NCI-H2107 treated with DMSO at 0.1 percent for 48 hours (cell line): Measurements from ENCODE around the gene RBPMS2.
"Not testable (repeated sequence)": the region's sequence is repeated elsewhere in the genome, so short reads cannot be mapped to it uniquely, and the experiment has no call there.

ENCODE experiments used
- DNase-seq: peaks from one replicate; lab custom pipeline; 2025; ENCODE audit not compliant: unreplicated experiment; lab: John Stamatoyannopoulos, UW

The RBPMS2 gene

DNA sequence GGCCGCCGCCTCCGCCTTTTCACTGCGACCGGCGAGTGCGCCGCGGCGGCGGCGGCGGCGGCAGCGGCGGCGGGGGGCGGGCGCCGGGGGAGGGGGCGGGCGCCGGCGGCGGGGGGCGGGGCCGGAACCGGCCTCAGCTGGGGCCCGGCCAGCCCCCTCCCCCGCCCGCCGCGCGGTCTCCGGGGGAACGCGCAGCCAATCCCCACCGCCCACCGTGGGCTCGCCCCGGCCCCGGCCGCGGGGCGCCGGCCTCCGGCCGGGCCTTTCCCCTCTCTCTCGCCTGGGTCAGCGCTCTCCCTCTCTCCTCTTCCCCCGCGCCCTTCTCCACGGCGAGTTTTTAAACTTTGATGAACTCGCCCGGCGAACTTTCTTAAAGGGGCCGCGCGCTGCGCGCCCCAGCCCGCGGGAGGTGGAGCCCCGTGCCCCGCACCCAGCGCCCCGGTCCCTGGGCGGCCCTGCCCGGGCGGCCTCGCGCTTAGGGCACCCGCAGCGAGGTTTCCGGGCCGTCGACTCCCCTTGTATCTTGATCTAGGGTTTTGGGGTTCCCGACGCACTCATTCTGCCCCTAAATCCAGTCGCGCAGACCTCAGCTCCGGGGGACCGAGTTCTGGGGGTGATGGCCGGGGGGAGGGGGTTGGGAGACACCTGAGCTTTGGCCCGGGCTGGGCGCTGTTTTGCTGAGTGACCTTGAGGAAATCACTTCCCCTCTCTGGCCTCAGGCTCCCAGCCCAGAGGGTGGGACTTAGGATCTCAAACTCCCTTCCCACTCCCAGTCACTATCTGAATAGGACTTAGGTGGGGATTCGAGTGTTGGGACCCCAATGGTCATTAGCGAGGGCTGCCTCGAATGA, at the start of gene RBPMS2:
Gene RBPMS2, minus strand, starts transcription at position 39 of the 851 bp plus-strand sequence. CDS start 270 bp downstream, outside the sequence.
- DNase-seq, result no peak

DNA sequence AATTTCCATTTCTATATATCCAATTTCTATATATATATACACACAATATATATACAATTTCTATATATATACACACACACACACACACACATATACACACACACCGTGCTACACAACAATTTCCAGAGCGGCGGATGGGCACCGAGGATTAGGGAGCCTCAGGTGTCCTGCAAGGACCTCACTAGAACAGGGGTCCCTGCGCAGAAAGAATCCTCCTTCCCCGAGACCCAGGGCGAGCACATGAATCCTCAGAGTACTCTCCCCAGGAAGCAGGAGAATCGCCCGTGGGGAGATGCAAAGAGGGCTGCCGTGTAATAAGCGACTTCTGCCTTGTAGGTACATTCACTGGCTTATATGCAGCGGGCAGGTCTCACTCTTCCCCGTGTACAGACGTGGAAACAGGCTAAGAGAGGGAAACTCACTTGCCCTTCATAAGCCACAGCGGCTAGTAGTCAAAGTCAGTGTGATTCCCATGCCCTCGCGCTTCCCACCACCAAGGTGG, 49.6 kb upstream of the RBPMS2 start:
- DNase-seq, result no peak

DNA sequence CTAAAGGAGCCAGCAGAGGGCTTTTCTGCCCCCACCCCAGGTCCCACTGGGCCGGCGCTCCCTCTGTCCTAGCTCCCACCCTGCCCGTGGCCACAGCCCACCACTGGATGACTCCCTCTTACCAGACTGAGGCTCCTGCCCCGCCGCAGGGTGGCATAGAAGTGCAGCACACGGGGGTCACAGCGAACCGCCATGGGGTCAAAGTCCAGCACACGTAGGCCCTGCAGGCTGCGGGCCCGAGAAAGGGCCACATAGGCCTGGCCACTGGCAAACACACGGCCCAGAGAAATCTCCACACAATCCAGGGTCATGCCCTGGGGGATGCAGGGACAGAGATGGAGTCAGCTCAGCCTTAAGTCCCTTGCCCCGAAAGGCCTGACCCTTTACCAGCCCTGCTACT, 41.1 kb upstream of the RBPMS2 start:
- DNase-seq, result no peak

DNA sequence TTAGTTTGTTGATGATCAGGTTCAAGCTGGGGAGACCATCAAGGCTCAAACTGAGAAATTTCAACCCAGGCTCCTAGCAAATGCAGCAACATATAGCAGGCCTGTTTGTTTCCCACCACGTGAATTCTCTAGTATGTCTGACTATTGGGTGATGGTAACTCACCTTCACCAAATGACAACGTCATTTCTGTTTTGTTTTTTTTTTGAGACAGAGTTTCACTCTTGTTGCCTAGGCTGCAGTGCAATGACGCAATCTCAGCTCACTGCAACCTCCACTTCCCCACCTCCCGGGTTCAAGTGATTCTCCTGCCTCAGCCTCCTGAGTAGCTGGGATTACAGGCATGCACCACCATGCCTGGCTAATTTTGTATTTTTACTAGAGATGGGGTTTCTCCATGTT, 39.6 kb upstream of the RBPMS2 start:
- DNase-seq, result not testable (repeated sequence)

DNA sequence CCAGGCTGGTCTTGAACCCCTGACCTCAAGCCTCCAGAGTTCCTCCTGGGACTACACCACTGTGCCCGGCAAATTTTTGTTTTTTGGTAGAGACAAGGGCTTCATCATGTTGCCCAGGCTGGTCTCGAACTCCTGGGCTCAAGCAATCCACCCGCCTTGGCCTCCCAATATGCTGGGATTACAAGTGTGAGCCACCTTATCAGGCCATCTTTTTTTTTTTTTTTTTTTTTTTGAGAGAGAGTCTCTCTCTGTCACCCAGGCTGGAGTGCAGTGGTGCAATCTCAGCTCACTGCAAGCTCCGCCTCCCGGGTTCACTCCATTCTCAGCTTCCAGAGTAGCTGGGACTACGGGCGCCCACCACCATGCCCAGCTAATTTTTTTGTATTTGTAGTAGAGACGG, 38.9 kb upstream of the RBPMS2 start:
- not testable (repeated sequence) for DNase-seq

DNA sequence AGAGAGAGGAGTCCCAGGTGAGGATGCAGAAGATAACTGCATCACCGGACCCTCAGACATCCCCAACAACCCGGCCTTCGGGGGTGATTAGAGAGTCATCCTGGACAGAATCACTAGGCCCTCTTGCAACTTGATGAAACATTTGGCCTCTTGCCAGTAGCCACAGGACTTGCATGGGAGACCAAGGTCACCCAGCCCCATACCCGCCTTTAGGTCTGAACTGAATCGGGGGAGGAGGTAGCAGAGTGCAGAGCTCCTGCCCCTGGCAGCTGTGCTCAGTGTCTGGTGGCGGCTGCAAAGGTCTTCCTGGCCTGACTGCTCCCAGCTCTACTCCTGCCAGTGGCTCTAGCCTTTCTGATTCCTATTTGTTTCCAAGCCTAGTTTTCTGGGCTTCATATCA, 37.7 kb upstream of the RBPMS2 start:
- no peak for DNase-seq

DNA sequence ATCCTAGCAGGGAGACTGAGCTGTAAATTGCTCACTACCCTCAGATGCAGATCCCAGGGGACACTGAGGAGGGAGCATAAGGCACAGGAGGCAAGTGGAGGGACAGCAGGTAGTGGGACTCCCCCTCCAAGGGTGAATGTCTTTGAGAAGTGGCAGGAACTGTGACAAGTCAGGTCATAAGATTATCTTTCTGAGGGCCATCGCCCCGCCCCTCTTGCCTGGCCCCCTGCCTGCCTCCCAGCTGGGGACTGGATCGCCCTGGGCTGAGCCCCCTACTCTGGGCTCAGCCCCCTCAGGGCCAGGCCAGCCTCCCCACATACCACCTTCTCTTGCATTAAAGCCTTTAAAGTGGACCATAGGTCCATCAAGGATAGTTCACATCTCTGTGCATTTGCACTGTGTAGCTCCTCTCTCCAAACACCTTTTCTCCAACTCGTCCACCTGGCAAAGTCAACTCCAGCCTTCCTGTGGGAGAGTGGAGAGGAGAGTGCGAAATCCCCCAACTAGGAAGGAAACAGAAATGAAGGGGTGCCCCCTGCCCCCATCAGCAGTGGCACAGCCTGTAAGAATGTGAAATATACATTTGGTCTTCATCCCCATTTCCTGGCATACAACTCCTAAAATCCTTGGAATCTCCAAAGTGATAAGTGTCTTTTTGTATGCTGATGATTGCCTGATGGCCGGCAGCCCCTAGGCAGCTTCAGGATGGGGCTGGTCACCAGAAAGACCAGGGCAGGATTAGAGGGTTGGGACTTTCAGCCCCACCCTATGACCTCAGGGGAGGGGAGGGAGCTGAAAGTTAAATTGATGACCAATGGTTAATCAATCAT, 35.3 kb upstream of the RBPMS2 start:
- DNase-seq, result no peak

DNA sequence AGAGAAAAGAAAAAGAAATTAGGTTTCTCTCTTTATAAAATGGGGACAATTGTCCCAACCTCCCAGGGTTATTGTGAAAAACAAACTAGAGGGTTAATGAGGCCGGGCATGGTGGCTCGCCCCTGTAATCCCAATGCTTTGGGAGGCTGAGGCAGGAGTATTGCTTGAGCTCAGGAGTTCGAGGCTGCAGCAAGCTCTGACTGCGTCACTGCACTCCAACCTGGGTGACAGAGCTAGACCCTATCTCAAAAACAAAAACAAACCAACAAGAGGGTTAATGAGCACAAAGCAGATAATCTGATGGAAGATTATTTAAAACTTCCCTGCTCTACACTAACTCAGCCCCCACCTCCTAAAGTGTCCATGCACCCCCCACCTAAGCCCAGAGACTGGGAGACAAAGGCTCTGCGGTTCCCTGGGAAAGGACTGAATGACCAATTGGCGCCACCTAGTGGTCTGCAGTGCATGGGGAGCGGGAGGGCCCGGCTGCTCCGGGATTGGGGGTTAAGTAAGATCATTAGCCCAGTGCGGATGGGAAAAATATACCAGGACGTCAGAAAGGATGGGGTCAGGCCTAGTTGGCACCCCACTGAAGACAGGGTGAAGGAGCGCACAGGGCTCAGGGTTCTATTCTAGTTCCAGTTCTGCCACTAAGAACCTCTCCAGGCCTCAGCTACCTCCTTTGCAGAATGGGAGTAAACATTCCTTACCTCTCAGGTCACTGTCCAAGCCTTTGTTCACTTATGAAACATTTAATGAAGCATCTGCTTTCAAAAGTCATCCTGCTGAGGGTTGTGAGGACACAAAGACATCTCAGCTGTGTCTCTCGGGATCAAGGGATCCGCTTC, 34.5 kb upstream of the RBPMS2 start:
- peak; percentile 36 for DNase-seq

DNA sequence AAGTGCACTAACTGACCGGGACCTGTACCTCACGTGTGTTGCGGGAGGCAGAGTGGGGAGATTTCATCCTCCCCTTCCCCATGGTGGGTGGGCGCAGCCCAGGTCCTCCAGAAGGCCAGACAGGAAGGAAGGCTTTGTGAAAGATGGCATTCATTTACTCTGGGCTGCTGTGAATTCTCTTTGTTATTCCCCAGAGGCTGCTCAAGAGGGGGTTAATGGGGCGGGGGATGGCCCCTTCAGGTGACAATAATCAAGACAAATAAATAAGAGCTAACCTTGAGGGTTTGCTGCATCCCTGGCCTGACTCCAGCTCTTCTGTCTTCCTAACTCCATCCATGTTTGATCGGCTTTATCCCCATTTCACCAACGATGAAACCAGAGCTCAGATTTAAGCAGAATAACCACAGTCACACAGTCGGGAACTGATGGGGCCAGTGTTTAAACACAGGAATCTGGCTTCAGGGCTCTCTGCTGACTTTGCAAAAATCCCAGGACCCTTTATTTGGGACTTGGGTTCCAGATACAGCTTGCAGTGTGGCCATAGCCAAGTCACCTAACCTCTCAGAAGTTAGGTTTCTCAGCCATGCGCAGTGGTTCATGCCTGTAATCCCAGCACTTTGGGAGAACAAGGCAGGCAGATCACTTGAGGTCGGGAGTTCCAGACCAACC, 33.5 kb upstream of the RBPMS2 start:
- no peak for DNase-seq

DNA sequence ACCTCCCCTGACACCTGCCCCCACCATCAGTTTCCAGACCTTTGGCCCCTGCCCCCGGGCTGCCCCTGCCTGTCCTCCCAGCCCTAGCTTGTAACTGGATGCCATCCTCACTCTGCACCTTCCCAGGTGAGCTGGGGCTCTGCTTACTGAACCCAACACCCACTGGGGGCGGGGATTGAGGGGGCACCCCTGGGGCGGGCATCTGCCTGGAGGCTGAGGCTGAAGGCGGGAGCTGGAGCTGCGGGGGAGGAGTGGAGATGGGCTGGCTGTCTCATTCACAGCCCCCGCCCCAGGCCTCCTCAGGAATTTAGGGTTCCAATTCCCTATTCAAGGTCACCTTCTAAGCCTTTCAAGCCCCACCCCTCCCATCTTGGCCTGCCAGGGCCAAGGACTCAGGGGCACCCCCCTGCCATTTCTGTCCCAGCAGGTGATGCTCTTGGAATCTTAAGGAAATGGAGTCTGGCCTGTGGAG, 32.4 kb upstream of the RBPMS2 start:
- DNase-seq, result no peak

DNA sequence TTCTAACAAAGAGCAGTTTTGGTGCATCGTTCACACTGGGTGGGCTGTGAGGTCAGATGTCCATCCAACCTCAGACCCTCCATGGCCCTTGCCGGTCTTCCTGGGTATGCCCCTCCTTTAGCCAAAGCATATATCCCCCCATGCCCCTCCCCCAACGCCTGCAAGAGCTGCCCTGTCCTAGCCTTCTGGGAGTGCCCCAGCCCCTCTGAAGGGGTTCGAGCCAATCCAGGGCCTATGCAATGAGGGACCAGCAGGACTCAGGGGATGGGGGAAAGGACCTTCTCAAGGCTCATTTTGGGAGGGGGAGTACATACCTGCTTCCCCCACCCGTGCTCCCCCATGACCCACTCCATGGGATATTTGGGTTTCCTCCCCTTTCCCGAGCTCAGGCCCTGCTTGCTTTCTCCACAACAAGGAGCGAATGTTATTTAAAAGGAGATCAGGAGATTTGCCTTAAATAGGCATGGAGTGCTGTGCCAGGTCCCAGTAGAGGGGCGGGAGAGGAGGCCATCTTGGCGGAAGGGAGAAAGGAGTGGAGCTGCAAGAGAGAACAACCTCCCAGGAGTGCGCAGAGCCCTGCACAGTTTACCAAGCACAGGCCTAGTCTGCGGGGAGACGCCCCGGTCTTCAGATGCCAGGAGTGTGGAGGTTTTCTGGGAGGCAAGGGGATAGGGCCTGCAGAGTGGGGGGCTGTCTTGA, 31.8 kb upstream of the RBPMS2 start:
- DNase-seq, result no peak

DNA sequence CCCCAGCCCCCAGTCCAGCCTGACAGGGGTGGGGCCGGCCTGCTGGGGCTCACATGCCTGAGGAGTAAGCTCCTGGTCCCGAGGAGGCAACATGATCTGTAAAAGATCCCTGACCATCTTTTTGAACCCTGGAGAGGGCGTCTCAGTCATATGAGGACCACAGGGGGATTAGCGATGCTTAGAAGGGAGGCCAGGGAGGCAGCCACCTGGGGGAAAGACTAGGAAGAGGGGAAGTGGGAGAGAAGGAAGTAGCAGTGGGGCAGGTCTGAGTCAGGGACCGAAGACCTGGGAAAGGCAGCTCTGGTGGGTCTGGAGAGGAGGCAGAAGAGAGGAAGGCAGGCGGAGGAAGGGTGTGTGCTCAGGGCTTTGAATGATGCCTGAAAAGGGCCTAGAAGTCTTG, 31.1 kb upstream of the RBPMS2 start:
- no peak for DNase-seq

DNA sequence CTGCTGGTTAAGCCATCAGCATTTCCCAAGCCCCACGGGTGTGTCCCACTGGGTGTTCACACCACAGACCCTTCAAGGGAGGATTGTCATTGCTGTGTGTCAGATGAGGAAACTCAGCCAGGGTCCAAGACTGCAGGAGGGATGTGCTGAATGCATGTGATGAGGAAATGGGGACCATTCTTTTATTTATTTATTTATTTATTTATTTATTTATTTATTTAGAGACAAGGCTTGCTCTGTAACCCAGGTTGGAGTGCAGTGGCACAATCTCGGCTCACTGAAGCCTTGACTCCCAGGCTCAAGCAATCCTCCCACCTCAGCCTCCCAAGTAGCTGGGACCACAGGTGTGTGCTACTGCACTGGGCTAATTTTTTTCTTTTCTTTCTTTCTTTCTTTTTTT, 29.2 kb upstream of the RBPMS2 start:
- no peak for DNase-seq

DNA sequence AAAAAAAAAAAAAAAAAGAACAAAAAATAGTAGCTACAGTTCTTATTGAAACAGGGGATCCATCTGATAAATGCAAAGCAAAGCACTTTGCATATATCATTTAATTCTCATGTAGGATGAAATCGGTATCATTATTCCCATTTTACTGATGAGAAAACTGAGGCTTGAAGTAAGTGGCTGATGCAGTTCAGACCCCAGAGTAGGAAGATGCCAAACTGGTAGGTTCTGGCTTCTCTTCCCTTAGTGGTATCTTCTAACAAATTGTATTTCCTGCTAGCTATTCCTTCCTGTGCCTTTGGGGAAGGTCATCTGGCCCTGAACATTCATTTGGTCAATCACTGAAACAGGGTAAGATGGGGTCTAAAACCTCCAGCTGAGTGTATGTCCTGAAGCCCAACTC, 28.1 kb upstream of the RBPMS2 start:
- no peak for DNase-seq

DNA sequence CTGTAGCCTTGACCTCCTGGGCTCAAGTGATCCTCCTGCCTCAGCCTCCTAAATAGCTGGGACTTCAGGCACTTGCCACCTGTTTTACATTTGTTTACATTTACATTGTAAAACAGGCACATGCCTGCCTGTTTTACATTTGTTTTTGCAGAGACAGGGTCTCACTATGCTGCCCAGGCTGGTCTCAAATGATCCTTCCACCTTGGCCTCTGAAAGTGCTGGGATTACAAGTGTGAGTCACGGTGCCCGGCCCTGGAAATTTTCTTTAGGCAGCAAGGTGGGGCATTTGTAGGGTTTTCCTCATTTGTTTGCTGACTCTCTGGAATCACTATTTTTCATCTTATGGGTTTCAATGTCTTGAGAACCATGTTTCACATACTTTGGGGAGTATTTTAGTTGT, 25.1 kb upstream of the RBPMS2 start:
- DNase-seq, result no peak

DNA sequence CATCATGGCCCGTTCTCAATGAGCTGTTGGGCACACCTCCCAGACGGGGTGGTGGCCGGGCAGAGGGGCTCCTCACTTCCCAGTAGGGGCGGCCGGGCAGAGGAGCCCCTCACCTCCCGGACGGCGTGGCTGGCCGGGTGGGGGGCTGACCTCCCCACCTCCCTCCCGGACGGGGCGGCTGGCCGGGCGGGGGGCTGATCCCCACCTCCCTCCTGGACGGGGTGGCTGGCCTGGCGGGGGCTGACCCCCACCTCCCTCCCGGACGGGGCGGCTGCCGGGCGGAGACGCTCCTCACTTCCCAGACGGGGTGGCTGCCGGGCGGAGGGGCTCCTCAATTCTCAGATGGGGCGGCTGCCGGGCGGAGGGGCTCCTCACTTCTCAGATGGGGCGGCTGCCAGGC, 23.5 kb upstream of the RBPMS2 start:
- not testable (repeated sequence) for DNase-seq

DNA sequence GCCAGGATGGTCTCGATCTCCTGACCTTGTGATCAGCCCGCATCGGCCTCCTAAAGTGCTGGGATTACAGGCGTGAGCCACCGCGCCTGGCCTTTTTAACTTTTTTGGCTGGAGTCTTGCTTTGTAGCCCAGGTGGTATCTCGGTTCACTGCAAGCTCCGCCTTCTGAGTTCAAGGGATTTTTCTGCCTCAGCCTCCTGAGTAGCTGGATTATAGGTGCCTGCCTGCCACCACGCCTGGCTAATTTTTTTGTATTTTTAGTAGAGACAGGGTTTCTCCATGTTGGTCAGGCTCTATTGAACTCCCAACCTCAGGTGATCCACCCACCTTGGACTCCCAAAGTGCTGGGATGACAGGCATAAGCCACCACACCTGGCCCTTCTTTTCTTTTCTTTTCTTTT, 20.5 kb upstream of the RBPMS2 start:
- not testable (repeated sequence) for DNase-seq

DNA sequence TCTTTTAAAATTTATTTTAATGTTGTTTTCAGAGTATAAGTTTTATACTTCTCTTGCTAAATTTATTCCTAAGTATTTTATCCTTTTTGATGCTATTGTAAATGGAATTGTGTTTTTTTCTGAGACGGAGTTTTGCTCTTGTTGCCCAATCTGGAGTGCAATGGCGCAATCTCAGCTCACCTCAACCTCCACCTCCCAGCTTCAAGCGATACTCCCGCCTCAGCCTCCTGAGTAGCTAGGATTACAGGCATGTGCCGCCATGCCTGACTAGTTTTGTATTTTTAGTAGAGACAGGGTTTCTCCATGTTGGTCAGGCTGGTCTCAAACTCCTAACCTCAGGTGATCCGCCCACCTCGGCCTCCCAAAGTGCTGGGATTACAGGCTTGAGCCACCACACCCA, 19.9 kb upstream of the RBPMS2 start:
- DNase-seq, result not testable (repeated sequence)

DNA sequence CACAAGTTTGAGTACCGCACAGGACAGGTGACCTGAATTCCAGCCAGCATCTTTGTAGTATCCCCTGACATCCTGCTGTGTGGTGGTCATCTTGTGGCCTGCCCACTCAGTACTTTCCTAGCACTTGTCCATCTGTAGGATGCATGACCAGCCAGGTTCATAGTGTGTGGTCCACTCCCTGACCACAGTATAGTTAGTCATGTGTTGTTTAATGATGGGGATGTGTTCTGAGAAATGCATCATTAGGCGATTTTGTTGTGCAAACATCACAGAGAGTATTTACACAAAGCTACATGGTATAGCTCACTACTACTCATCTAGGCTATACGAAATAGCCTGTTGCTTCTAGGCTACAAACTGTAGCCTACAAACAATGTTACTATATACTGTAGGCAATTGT, 16.9 kb upstream of the RBPMS2 start:
- DNase-seq, result no peak

DNA sequence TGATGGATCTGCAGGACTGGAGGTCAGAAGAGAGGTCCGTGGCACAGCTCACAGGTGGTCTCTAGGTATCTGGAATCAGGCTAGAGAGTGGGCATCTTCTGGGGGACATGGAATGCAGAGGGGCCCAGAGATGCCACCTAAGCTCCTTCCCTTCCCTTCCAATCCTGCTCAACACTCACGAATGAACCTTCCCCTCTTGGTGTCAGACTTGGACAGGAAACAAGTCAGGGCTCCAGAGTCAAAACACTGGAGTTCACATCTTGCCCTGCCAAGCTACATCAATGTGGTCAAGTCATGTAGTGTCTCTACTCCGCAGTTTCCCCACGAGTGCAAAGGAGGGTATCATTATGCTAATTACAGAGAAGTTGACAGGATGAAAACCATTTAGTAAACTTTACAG, 16.0 kb upstream of the RBPMS2 start:
- no peak for DNase-seq
